HepG2 (cell line): ENCODE measurements around the gene POMP. TPM values are rescaled to one million over a fixed set of nuclear protein-coding genes. Genes with fewer than 3 reads are reported as not detected.
A peak's percentile ranks its signal among the peaks of the same experiment; 100 is the strongest.

Experiments used
- ATAC-seq: fragments of 200-7000 bp; cut with Tn5 transposase; 3 replicates; pipeline ENCODE4 v1.9.1; 2020; ENCODE audit warnings: mild to moderate bottlenecking, moderate library complexity
- BruUV-seq: library from RNA; stranded (reverse); fragments of 400-500 nt; replicated peaks from 2 replicates; lab custom pipeline; 2021; lab: Mats Ljungman, UMichigan
- CTCF ChIA-PET: fragments of 300-600 bp; formaldehyde crosslinking; extraction: SDS; loops from one replicate; lab custom pipeline; 2021; ENCODE audit warnings: low total read pairs, inconsistent platforms, low intra/inter-chr PET ratio; lab: Yijun Ruan, JAX
- POLR2A ChIA-PET: fragments of 350-600 bp; sonication (Branson Sonifier 250); formaldehyde crosslinking; loops from one replicate; lab custom pipeline; 2020; ENCODE audit warnings: antibody characterized with exemption, inconsistent platforms; lab: Yijun Ruan, JAX
- DNase-seq: peaks from one replicate; pipeline ENCODE4 v3.0.0-alpha.2; 2015; ENCODE audit warnings: low spot score
- FAIRE-seq: peaks from 3 replicates; lab custom pipeline; 2011; peaks lifted over from hg19 to GRCh38; lab: Jason Lieb, UNC
- H2AFZ ChIP-seq: one replicate; pipeline ENCODE4 v1.6.1; 2011; ENCODE audit warnings: low read length, inconsistent platforms
- H3K27ac ChIP-seq: fragments of 300-600 bp; 3 replicates; pipeline ENCODE4 v1.8.0; 2011; ENCODE audit warnings: mixed run types, mild to moderate bottlenecking, mixed read lengths, low read length, inconsistent platforms; ENCODE audit not compliant: insufficient read depth; ENCODE audit errors: extremely low read length
- H3K27me3 ChIP-seq, 2 experiments: fragments of 200-600 bp in 1 of 2; 2 replicates in 1 of 2; 3 replicates in 1 of 2; pipeline versions ENCODE4 v1.6.0 to v1.8.0; 2011; ENCODE audit warnings: low read length in 2 of 2, mild to moderate bottlenecking in 2 of 2, moderate library complexity in 2 of 2, inconsistent platforms in 1 of 2; ENCODE audit not compliant: insufficient read depth in 2 of 2, control insufficient read depth in 1 of 2
- H3K36me3 ChIP-seq, 2 experiments: fragments of 200-600 bp in 1 of 2; replicated peaks in 1 of 2; 2 replicates in 1 of 2; 3 replicates in 1 of 2; pipeline versions ENCODE4 v1.5.1 to v1.8.0; 2011; ENCODE audit warnings: low read length in 2 of 2, inconsistent platforms in 1 of 2; ENCODE audit not compliant: insufficient read depth in 2 of 2, control insufficient read depth in 1 of 2
- H3K4me1 ChIP-seq: 2 replicates; pipeline ENCODE4 v1.5.1; 2012; ENCODE audit warnings: low read length, inconsistent platforms; ENCODE audit not compliant: insufficient read depth
- H3K4me2 ChIP-seq: 2 replicates; pipeline ENCODE4 v1.6.0; 2011; ENCODE audit warnings: low read depth, low read length, inconsistent platforms
- H3K4me3 ChIP-seq, 3 experiments: fragments of 200-600 bp in 1 of 3; sonication (generic), shearing (Covaris generic) in 1 of 3; replicated peaks in 1 of 3; 2 replicates each; pipeline ENCODE4 v1.5.1; 2011 to 2016; ENCODE audit warnings: low read length in 3 of 3, inconsistent platforms in 2 of 3, low read depth in 2 of 3, mild to moderate bottlenecking in 2 of 3, control low read depth in 1 of 3, mixed read lengths in 1 of 3; ENCODE audit not compliant: insufficient read depth in 1 of 3
- H3K79me2 ChIP-seq: one replicate; pipeline ENCODE4 v1.6.1; 2011; ENCODE audit warnings: low read length, inconsistent platforms; ENCODE audit not compliant: insufficient read depth
- H3K9ac ChIP-seq: 2 replicates; pipeline ENCODE4 v1.6.0; 2011; ENCODE audit warnings: mild to moderate bottlenecking, low read depth, low read length, inconsistent platforms; ENCODE audit not compliant: insufficient read depth
- H3K9me3 ChIP-seq: 2 replicates; pipeline ENCODE4 v1.5.1; 2012; ENCODE audit warnings: mild to moderate bottlenecking, low read length
- H4K20me1 ChIP-seq: 2 replicates; pipeline ENCODE4 v1.6.0; 2011; ENCODE audit warnings: inconsistent platforms, mild to moderate bottlenecking, low read length, moderate library complexity; ENCODE audit not compliant: insufficient read depth
- ESRRA ChIP-seq: sonication (generic); formaldehyde crosslinking; IDR thresholded peaks from 2 replicates; pipeline ENCODE4 v1.5.1; 2020; ENCODE audit warnings: mild to moderate bottlenecking, low read depth, missing genetic modification reagents
- GTF3A ChIP-seq: sonication (generic); formaldehyde crosslinking; conservative IDR thresholded peaks from 2 replicates; pipeline ENCODE4 v1.4.0; 2020; ENCODE audit warnings: mild to moderate bottlenecking, missing genetic modification reagents
- KDM5B ChIP-seq: sonication (generic); formaldehyde crosslinking; IDR thresholded peaks from 2 replicates; pipeline ENCODE4 v1.4.0; 2020; ENCODE audit warnings: missing genetic modification reagents, mild to moderate bottlenecking, borderline replicate concordance
- PBX2 ChIP-seq: IDR thresholded peaks from 2 replicates; pipeline ENCODE4 v1.6.1; 2016; ENCODE audit warnings: control low read depth
- ZFP36L2 ChIP-seq: sonication (generic); formaldehyde crosslinking; IDR thresholded peaks from 2 replicates; pipeline ENCODE4 v1.4.0; 2020; ENCODE audit warnings: missing genetic modification reagents
- ZNF616 ChIP-seq: sonication (generic); formaldehyde crosslinking; IDR thresholded peaks from 2 replicates; pipeline ENCODE4 v1.5.0; 2020; ENCODE audit warnings: low read depth, mild to moderate bottlenecking, missing genetic modification reagents
- ZNF720 ChIP-seq: sonication (generic); formaldehyde crosslinking; IDR thresholded peaks from 2 replicates; pipeline ENCODE4 v1.4.0; 2020; ENCODE audit warnings: missing genetic modification reagents
- ZNF768 ChIP-seq: sonication (generic); formaldehyde crosslinking; IDR thresholded peaks from 2 replicates; pipeline ENCODE4 v1.4.0; 2020; ENCODE audit warnings: missing genetic modification reagents
- ZNF891 ChIP-seq: sonication (generic); formaldehyde crosslinking; IDR thresholded peaks from 2 replicates; pipeline ENCODE4 v1.5.0; 2020; ENCODE audit warnings: mild to moderate bottlenecking, missing genetic modification reagents
- WGBS: methylation state at CpG from one replicate; pipeline ENCODE4 v1.1.6; 2017; ENCODE audit warnings: low lambda C conversion rate; 5-methylcytosine and 5-hydroxymethylcytosine counted together
- in situ Hi-C: cut with HindIII; loops from 2 replicates; pipeline ENCODE4 v1.10.0; 2017; ENCODE audit warnings: low pct_unique_long_range_greater_than_20kb; ENCODE audit not compliant: extremely low pct_ligation_motif_present
- intact Hi-C: fragments of 100-400 bp; cut with micrococcal nuclease; formaldehyde crosslinking; loops from one replicate; pipeline ENCODE4 v1.10.0; 2022; ENCODE audit not compliant: unreplicated experiment
- polyA plus RNA-seq, 8 experiments: library from polyadenylated mRNA; depleted of rRNA in 3 of 8; stranded (reverse) in 7 of 8; unstranded in 1 of 8; fragments of >200 nt; fragmentation: Illumina TruSeq in 4 of 8; extraction: Trizol in 4 of 8; gene quantifications; 2 replicates each; pipeline versions ENCODE4 v1.2.1 to v1.2.3, GENCODE V29; 2011 to 2016; ENCODE audit warnings: low read depth in 4 of 8, missing spikeins in 1 of 8, mixed read lengths in 1 of 8; ENCODE audit not compliant: insufficient read depth in 1 of 8
- total RNA-seq, 5 experiments: library from RNA; depleted of rRNA; stranded (reverse); fragments of >200 nt; fragmentation: Illumina TruSeq; extraction: Trizol; gene quantifications; 2 replicates each; pipeline ENCODE4 v1.2.3, GENCODE V29; 2016; ENCODE audit warnings: low read depth in 1 of 5
- TF ChIP-seq, protein P1 (sequence below): IDR thresholded peaks from 2 replicates; pipeline ENCODE4 v1.6.1; 2016; ENCODE audit warnings: missing compliant biosample characterization, missing genetic modification reagents, borderline replicate concordance
- TF ChIP-seq, protein P2 (sequence below): sonication (generic); formaldehyde crosslinking; IDR thresholded peaks from 2 replicates; pipeline ENCODE4 v1.4.0; 2020; ENCODE audit warnings: mild to moderate bottlenecking, missing genetic modification reagents
- TF ChIP-seq, protein P3 (sequence below), 2 experiments: fragments of 450-650 bp in 1 of 2; sonication (generic) in 1 of 2; formaldehyde crosslinking in 1 of 2; IDR thresholded peaks; 2 replicates each; pipeline versions ENCODE4 v1.6.1 to v1.8.0; 2016 to 2022; ENCODE audit warnings: antibody characterized with exemption in 1 of 2, mild to moderate bottlenecking in 1 of 2, missing genetic modification reagents in 1 of 2

The POMP gene
- total and polyA plus RNA-seq, 2 of the 13 experiments (the other 11 are each of a cell fraction or from before 2014, with no cell fraction given), result 30.6 to 118 TPM

DNA sequence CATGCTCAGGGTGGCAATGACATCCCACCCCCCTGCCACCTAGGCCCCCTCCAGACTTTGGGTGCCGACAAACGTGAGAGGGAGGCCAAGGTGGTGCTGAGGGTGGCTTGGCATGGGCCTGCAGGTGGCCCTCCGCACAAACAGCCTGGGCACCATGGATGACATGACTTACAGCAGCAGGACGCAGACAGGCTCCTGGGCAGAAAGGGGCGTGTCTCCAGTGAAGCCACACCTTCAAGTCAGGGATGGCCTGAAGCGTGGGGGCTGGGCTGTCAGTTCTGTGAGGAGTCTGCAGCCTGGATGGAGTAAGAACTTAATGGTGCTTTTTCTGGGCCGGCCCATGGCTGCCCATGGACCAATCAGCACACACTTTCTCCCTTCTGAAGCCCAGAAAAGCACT is 25.3 kb downstream of the POMP start:
- H3K4me1 ChIP-seq, result no peaks in the 10 kb centered on the region
- ATAC-seq, result peak; percentile 67
- ChIA-PET POLR2A (no interaction called here), CTCF (no interaction called here)
- no peaks in the 10 kb centered on the region for H4K20me1 ChIP-seq
- H3K27me3 ChIP-seq, result no peaks in the 10 kb centered on the region
- in situ Hi-C loops (loop anchor here (5.0 kb wide), 1 partner anchor 113 kb away; no protein-coding TSS in a partner anchor), intact Hi-C loops (no loop called here)
- WGBS, result 51% methylated on average over 4 of the region's 7 CpGs
- peaks cover 1 to 2% of the 10 kb centered on the region in 2 experiments; a peak in 1 of 5 replicates for H3K36me3 ChIP-seq
- peak; percentile 1 for DNase-seq
- BruUV-seq, result no TSS peak
- H3K4me3 ChIP-seq, result no peak overlapping the region
- H3K9ac ChIP-seq, result no peak overlapping the region
- H3K79me2 ChIP-seq, result no peaks in the 10 kb centered on the region
- no peaks in the 10 kb centered on the region for H3K9me3 ChIP-seq
- H2AFZ ChIP-seq, result no peak overlapping the region
- H3K27ac ChIP-seq, result no peak overlapping the region
- no peak for FAIRE-seq
- H3K4me2 ChIP-seq, result no peak overlapping the region
- TF ChIP-seq PBX2 (no peak), ZFP36L2 (CRISPR knock-in tag) (no peak), GTF3A (CRISPR knock-in tag) (no peak), ZNF720 (CRISPR knock-in tag) (no peak), ZNF616 (CRISPR knock-in tag) (no peak), KDM5B (no peak), ZNF891 (CRISPR knock-in tag) (no peak), ESRRA (CRISPR knock-in tag) (no peak), ZNF768 (CRISPR knock-in tag) (no peak)
- TF ChIP-seq, protein P1, sequence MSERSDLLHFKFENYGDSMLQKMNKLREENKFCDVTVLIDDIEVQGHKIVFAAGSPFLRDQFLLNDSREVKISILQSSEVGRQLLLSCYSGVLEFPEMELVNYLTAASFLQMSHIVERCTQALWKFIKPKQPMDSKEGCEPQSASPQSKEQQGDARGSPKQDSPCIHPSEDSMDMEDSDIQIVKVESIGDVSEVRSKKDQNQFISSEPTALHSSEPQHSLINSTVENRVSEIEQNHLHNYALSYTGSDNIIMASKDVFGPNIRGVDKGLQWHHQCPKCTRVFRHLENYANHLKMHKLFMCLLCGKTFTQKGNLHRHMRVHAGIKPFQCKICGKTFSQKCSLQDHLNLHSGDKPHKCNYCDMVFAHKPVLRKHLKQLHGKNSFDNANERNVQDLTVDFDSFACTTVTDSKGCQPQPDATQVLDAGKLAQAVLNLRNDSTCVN (CRISPR knock-in tag), result no peak
- TF ChIP-seq, protein P2, sequence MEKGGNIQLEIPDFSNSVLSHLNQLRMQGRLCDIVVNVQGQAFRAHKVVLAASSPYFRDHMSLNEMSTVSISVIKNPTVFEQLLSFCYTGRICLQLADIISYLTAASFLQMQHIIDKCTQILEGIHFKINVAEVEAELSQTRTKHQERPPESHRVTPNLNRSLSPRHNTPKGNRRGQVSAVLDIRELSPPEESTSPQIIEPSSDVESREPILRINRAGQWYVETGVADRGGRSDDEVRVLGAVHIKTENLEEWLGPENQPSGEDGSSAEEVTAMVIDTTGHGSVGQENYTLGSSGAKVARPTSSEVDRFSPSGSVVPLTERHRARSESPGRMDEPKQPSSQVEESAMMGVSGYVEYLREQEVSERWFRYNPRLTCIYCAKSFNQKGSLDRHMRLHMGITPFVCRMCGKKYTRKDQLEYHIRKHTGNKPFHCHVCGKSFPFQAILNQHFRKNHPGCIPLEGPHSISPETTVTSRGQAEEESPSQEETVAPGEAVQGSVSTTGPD (CRISPR knock-in tag), result no peak
- TF ChIP-seq, protein P3, sequence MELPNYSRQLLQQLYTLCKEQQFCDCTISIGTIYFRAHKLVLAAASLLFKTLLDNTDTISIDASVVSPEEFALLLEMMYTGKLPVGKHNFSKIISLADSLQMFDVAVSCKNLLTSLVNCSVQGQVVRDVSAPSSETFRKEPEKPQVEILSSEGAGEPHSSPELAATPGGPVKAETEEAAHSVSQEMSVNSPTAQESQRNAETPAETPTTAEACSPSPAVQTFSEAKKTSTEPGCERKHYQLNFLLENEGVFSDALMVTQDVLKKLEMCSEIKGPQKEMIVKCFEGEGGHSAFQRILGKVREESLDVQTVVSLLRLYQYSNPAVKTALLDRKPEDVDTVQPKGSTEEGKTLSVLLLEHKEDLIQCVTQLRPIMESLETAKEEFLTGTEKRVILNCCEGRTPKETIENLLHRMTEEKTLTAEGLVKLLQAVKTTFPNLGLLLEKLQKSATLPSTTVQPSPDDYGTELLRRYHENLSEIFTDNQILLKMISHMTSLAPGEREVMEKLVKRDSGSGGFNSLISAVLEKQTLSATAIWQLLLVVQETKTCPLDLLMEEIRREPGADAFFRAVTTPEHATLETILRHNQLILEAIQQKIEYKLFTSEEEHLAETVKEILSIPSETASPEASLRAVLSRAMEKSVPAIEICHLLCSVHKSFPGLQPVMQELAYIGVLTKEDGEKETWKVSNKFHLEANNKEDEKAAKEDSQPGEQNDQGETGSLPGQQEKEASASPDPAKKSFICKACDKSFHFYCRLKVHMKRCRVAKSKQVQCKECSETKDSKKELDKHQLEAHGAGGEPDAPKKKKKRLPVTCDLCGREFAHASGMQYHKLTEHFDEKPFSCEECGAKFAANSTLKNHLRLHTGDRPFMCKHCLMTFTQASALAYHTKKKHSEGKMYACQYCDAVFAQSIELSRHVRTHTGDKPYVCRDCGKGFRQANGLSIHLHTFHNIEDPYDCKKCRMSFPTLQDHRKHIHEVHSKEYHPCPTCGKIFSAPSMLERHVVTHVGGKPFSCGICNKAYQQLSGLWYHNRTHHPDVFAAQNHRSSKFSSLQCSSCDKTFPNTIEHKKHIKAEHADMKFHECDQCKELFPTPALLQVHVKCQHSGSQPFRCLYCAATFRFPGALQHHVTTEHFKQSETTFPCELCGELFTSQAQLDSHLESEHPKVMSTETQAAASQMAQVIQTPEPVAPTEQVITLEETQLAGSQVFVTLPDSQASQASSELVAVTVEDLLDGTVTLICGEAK (IDR thresholded peaks at IDR 0.05), result no peak
- TF ChIP-seq, protein P3 (CRISPR knock-in tag; IDR thresholded peaks at IDR 0.05), result no peak
